Omental fat pad (tissue), 4 donors: ENCODE results near the gene BPIFB2. TPM values are rescaled to one million over a fixed set of nuclear protein-coding genes. Genes with fewer than 3 reads are reported as not detected.

Experiments used
- ATAC-seq: fragments of 150-250 bp; one replicate; pipeline ENCODE4 v1.9.1; 2016; ENCODE audit warnings: mild to moderate bottlenecking, moderate library complexity; ENCODE audit not compliant: low FRiP score
- DNase-seq: peaks from one replicate; pipeline ENCODE4 v3.0.0-alpha.2; 2019; ENCODE audit warnings: low spot score
- CTCF ChIP-seq, 3 donors: fragments of 450-650 bp; IDR thresholded peaks; one replicate each; pipeline ENCODE4 v1.5.1; 2016 to 2017; ENCODE audit warnings: antibody characterized with exemption in 3 of 3, mild to moderate bottlenecking in 3 of 3, moderate library complexity in 2 of 3
- total RNA-seq, 4 donors: library from RNA; depleted of rRNA; stranded (reverse); fragments of >200 nt; gene quantifications; one replicate each; pipeline ENCODE4 v1.1.0, GENCODE V29; 2016

The BPIFB2 gene
- total RNA-seq, 4 donors from 2014 or later: not detected

DNA sequence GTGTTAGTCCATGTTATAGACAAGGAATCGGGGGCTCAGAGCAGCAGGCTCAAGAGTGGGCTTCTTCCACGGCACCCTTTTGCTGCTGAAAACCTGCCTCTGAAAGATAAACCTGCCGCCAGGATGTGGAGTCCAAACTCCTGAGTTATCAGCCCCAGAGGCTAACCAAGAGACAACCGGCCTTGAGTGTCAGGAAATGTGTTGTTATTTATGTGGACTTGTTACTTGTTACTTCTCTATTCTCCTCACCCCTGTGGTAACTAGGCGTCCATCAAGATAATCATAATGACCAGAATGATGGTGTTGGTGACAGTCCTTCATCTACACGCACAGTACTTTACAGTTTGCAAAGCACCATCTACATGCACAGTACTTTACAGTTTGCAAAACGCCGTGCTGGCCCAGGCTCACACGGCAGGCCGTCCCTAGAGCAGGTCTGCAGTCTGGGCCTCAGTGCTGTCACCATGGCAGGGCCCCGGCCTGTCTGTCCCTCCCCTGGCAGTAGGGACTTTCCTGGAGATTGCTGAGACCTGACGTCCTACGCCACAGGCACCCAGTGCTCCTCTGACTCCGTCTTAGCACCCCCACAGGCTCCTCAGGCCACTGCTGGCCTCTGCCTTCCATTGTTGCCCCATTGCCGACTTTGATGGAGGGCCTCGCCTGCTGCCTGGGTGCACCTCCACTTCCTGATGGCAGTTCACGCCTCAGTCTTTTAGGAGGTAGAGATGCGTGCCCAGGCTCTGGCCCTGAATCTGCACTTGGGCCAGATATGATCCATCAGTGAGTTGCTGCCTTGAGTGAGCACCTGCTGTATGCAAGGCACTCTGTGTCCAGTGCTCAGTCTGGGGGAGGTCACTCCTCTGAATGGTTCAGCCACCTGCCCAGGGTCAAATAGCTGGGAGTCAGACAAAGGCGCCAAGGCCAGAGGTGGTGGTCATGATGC is 62.9 kb downstream of the BPIFB2 start:
- DNase-seq (no peak), ATAC-seq (no peak)
- TF ChIP-seq CTCF (IDR thresholded peaks at IDR 0.05): no peak

- ATAC-seq: no peak
- no peak for DNase-seq
- no peak for TF ChIP-seq CTCF (IDR thresholded peaks at IDR 0.05)
These were observed 63.7 kb downstream of the BPIFB2 start for GRCh38 chr20:33071198-33071597.

- DNase-seq (no peak), ATAC-seq (no peak)
- TF ChIP-seq CTCF (IDR thresholded peaks at IDR 0.05): no peak
These were observed 64.9 kb downstream of the BPIFB2 start for GRCh38 chr20:33072362-33072761.

- no peak for ATAC-seq
- DNase-seq: no peak
- TF ChIP-seq CTCF (IDR thresholded peaks at IDR 0.05): no peak
These were observed 65.3 kb downstream of the BPIFB2 start for GRCh38 chr20:33072813-33073212.

Other genes starting within 250 kb of the BPIFB2 start
- gene DNMT3B, start 245.3 kb upstream of the BPIFB2 start, total RNA-seq: 1 to 10 TPM in 1 of 4 donors, under 1 TPM in 3; 0.24 to 2.0 (median 0.44) TPM
- 100 to 1,000 TPM in 1 of 4 donors, 10 to 100 TPM in 3; 77.1 to 113 (median 89.5) TPM for gene MAPRE1, start 187.8 kb upstream of the BPIFB2 start, total RNA-seq
- gene EFCAB8, start 148.8 kb upstream of the BPIFB2 start, total RNA-seq: under 1 TPM in 1 of 4 donors, not detected in 3; 0.24 TPM
- gene SUN5, start 3.3 kb upstream of the BPIFB2 start, total RNA-seq: not detected
- not detected for gene BPIFB6, start 23.9 kb downstream of the BPIFB2 start, total RNA-seq
- not detected for gene BPIFB3, start 46.2 kb downstream of the BPIFB2 start, total RNA-seq
- gene BPIFB4, start 71.9 kb downstream of the BPIFB2 start, total RNA-seq: not detected
- not detected for gene BPIFA2, start 160.5 kb downstream of the BPIFB2 start, total RNA-seq
- gene BPIFA3, start 209.6 kb downstream of the BPIFB2 start, total RNA-seq: not detected
- not detected for gene BPIFA1, start 228.3 kb downstream of the BPIFB2 start, total RNA-seq